HepG2 (cell line): Measurements from ENCODE around the gene NRL. TPM values are rescaled to one million over a fixed set of nuclear protein-coding genes. Genes with fewer than 3 reads are reported as not detected.

Experiments used
- ATAC-seq: fragments of 200-7000 bp; cut with Tn5 transposase; 3 replicates; pipeline ENCODE4 v1.9.1; 2020; ENCODE audit warnings: mild to moderate bottlenecking, moderate library complexity
- BruUV-seq: library from RNA; stranded (reverse); fragments of 400-500 nt; replicated peaks from 2 replicates; lab custom pipeline; 2021; lab: Mats Ljungman, UMichigan
- CTCF ChIA-PET: fragments of 300-600 bp; formaldehyde crosslinking; extraction: SDS; loops from one replicate; lab custom pipeline; 2021; ENCODE audit warnings: low total read pairs, inconsistent platforms, low intra/inter-chr PET ratio; lab: Yijun Ruan, JAX
- POLR2A ChIA-PET: fragments of 350-600 bp; sonication (Branson Sonifier 250); formaldehyde crosslinking; loops from one replicate; lab custom pipeline; 2020; ENCODE audit warnings: antibody characterized with exemption, inconsistent platforms; lab: Yijun Ruan, JAX
- DNase-seq: peaks from one replicate; pipeline ENCODE4 v3.0.0-alpha.2; 2015; ENCODE audit warnings: low spot score
- FAIRE-seq: peaks from 3 replicates; lab custom pipeline; 2011; peaks lifted over from hg19 to GRCh38; lab: Jason Lieb, UNC
- H2AFZ ChIP-seq: one replicate; pipeline ENCODE4 v1.6.1; 2011; ENCODE audit warnings: low read length, inconsistent platforms
- H3K27ac ChIP-seq: fragments of 300-600 bp; 3 replicates; pipeline ENCODE4 v1.8.0; 2011; ENCODE audit warnings: mixed run types, mild to moderate bottlenecking, mixed read lengths, low read length, inconsistent platforms; ENCODE audit not compliant: insufficient read depth; ENCODE audit errors: extremely low read length
- H3K27me3 ChIP-seq, 2 experiments: fragments of 200-600 bp in 1 of 2; 2 replicates in 1 of 2; 3 replicates in 1 of 2; pipeline versions ENCODE4 v1.6.0 to v1.8.0; 2011; ENCODE audit warnings: low read length in 2 of 2, mild to moderate bottlenecking in 2 of 2, moderate library complexity in 2 of 2, inconsistent platforms in 1 of 2; ENCODE audit not compliant: insufficient read depth in 2 of 2, control insufficient read depth in 1 of 2
- H3K36me3 ChIP-seq, 2 experiments: fragments of 200-600 bp in 1 of 2; replicated peaks in 1 of 2; 2 replicates in 1 of 2; 3 replicates in 1 of 2; pipeline versions ENCODE4 v1.5.1 to v1.8.0; 2011; ENCODE audit warnings: low read length in 2 of 2, inconsistent platforms in 1 of 2; ENCODE audit not compliant: insufficient read depth in 2 of 2, control insufficient read depth in 1 of 2
- H3K4me1 ChIP-seq: 2 replicates; pipeline ENCODE4 v1.5.1; 2012; ENCODE audit warnings: low read length, inconsistent platforms; ENCODE audit not compliant: insufficient read depth
- H3K4me2 ChIP-seq: 2 replicates; pipeline ENCODE4 v1.6.0; 2011; ENCODE audit warnings: low read depth, low read length, inconsistent platforms
- H3K4me3 ChIP-seq, 3 experiments: fragments of 200-600 bp in 1 of 3; sonication (generic), shearing (Covaris generic) in 1 of 3; replicated peaks in 1 of 3; 2 replicates each; pipeline ENCODE4 v1.5.1; 2011 to 2016; ENCODE audit warnings: low read length in 3 of 3, inconsistent platforms in 2 of 3, low read depth in 2 of 3, mild to moderate bottlenecking in 2 of 3, control low read depth in 1 of 3, mixed read lengths in 1 of 3; ENCODE audit not compliant: insufficient read depth in 1 of 3
- H3K79me2 ChIP-seq: one replicate; pipeline ENCODE4 v1.6.1; 2011; ENCODE audit warnings: low read length, inconsistent platforms; ENCODE audit not compliant: insufficient read depth
- H3K9ac ChIP-seq: 2 replicates; pipeline ENCODE4 v1.6.0; 2011; ENCODE audit warnings: mild to moderate bottlenecking, low read depth, low read length, inconsistent platforms; ENCODE audit not compliant: insufficient read depth
- H3K9me3 ChIP-seq: 2 replicates; pipeline ENCODE4 v1.5.1; 2012; ENCODE audit warnings: mild to moderate bottlenecking, low read length
- H4K20me1 ChIP-seq: 2 replicates; pipeline ENCODE4 v1.6.0; 2011; ENCODE audit warnings: inconsistent platforms, mild to moderate bottlenecking, low read length, moderate library complexity; ENCODE audit not compliant: insufficient read depth
- HOXA9 ChIP-seq: sonication (generic); formaldehyde crosslinking; IDR thresholded peaks from 2 replicates; pipeline ENCODE4 v1.8.1; 2022; ENCODE audit warnings: missing genetic modification reagents, mild to moderate bottlenecking, moderate library complexity, borderline replicate concordance
- MAFG ChIP-seq: sonication (generic); formaldehyde crosslinking; IDR thresholded peaks from 2 replicates; pipeline ENCODE4 v1.5.1; 2020; ENCODE audit warnings: mild to moderate bottlenecking, missing genetic modification reagents
- PCBP1 ChIP-seq: fragments of 200-400 bp; formaldehyde crosslinking; IDR thresholded peaks from 2 replicates; pipeline ENCODE4 v1.6.1; 2017; ENCODE audit warnings: mild to moderate bottlenecking, low read depth, low read length, borderline replicate concordance
- TAF1 ChIP-seq: sonication (generic); formaldehyde crosslinking; IDR thresholded peaks from 2 replicates; pipeline ENCODE4 v1.4.0; 2020; ENCODE audit warnings: missing genetic modification reagents
- ZNF230 ChIP-seq: sonication (generic); formaldehyde crosslinking; IDR thresholded peaks from 2 replicates; pipeline ENCODE4 v1.4.0; 2020; ENCODE audit warnings: mild to moderate bottlenecking, missing genetic modification reagents
- ZNF235 ChIP-seq: sonication (generic); formaldehyde crosslinking; IDR thresholded peaks from 2 replicates; pipeline ENCODE4 v1.8.1; 2023; ENCODE audit warnings: mild to moderate bottlenecking, missing genetic modification reagents, borderline replicate concordance
- ZNF317 ChIP-seq: sonication (generic); formaldehyde crosslinking; IDR thresholded peaks from 2 replicates; pipeline ENCODE4 v1.5.0; 2020; ENCODE audit warnings: mild to moderate bottlenecking, missing genetic modification reagents
- ZNF333 ChIP-seq: sonication (generic); formaldehyde crosslinking; IDR thresholded peaks from 2 replicates; pipeline ENCODE4 v1.4.0; 2020; ENCODE audit warnings: mild to moderate bottlenecking, missing genetic modification reagents, borderline replicate concordance
- ZNF678 ChIP-seq: sonication (generic); formaldehyde crosslinking; IDR thresholded peaks from 2 replicates; pipeline ENCODE4 v1.4.0; 2020; ENCODE audit warnings: mild to moderate bottlenecking, missing genetic modification reagents
- ZNF776 ChIP-seq: sonication (generic); formaldehyde crosslinking; IDR thresholded peaks from 2 replicates; pipeline ENCODE4 v1.4.0; 2020; ENCODE audit warnings: mild to moderate bottlenecking, missing genetic modification reagents
- ZNF782 ChIP-seq: sonication (generic); formaldehyde crosslinking; IDR thresholded peaks from 2 replicates; pipeline ENCODE4 v1.4.0; 2020; ENCODE audit warnings: missing genetic modification reagents, mild to moderate bottlenecking, borderline replicate concordance
- ZNF850 ChIP-seq: sonication (generic); formaldehyde crosslinking; conservative IDR thresholded peaks from 2 replicates; pipeline ENCODE4 v1.9.0; 2021; ENCODE audit warnings: mild to moderate bottlenecking, missing genetic modification reagents
- whole genome bisulfite sequencing: methylation state at CpG from one replicate; pipeline ENCODE4 v1.1.6; 2017; ENCODE audit warnings: low lambda C conversion rate; 5-methylcytosine and 5-hydroxymethylcytosine counted together
- in situ Hi-C: cut with HindIII; loops from 2 replicates; pipeline ENCODE4 v1.10.0; 2017; ENCODE audit warnings: low pct_unique_long_range_greater_than_20kb; ENCODE audit not compliant: extremely low pct_ligation_motif_present
- intact Hi-C: fragments of 100-400 bp; cut with micrococcal nuclease; formaldehyde crosslinking; loops from one replicate; pipeline ENCODE4 v1.10.0; 2022; ENCODE audit not compliant: unreplicated experiment
- polyA plus RNA-seq, 8 experiments: library from polyadenylated mRNA; depleted of rRNA in 3 of 8; stranded (reverse) in 7 of 8; unstranded in 1 of 8; fragments of >200 nt; fragmentation: Illumina TruSeq in 4 of 8; extraction: Trizol in 4 of 8; gene quantifications; 2 replicates each; pipeline versions ENCODE4 v1.2.1 to v1.2.3, GENCODE V29; 2011 to 2016; ENCODE audit warnings: low read depth in 4 of 8, missing spikeins in 1 of 8, mixed read lengths in 1 of 8; ENCODE audit not compliant: insufficient read depth in 1 of 8
- total RNA-seq, 5 experiments: library from RNA; depleted of rRNA; stranded (reverse); fragments of >200 nt; fragmentation: Illumina TruSeq; extraction: Trizol; gene quantifications; 2 replicates each; pipeline ENCODE4 v1.2.3, GENCODE V29; 2016; ENCODE audit warnings: low read depth in 1 of 5
- TF ChIP-seq, protein P1 (sequence below): sonication (generic); formaldehyde crosslinking; IDR thresholded peaks from 2 replicates; pipeline ENCODE4 v1.5.0; 2020; ENCODE audit warnings: mild to moderate bottlenecking, missing genetic modification reagents, borderline replicate concordance
- TF ChIP-seq, protein P2 (sequence below): sonication (generic); formaldehyde crosslinking; IDR thresholded peaks from 2 replicates; pipeline ENCODE4 v1.5.1; 2020; ENCODE audit warnings: mild to moderate bottlenecking, missing genetic modification reagents, borderline replicate concordance
- TF ChIP-seq, protein P3 (sequence below): sonication (generic); formaldehyde crosslinking; conservative IDR thresholded peaks from 2 replicates; pipeline ENCODE4 v1.8.0; 2022; ENCODE audit warnings: low read depth, missing genetic modification reagents

Gene NRL
- total and polyA plus RNA-seq, 2 of the 13 experiments (the other 11 are each of a cell fraction or from before 2014, with no cell fraction given): 2.5 to 4.7 TPM

GRCh38 chr14:24055971-24056799 lies 58.6 kb downstream of the NRL start:
- DNase-seq (no peak), ATAC-seq (no peak), FAIRE-seq (no peak)
- intact Hi-C loops: no loop called here
- H3K4me3 ChIP-seq: no peak overlapping the region
- H3K79me2 ChIP-seq: no peaks in the 10 kb centered on the region
- CTCF ChIA-PET: interaction anchor here (4.4 to 5.4 kb wide), 2 partner anchors 34 to 52 kb away, joined by 86 to 109 read pairs; no protein-coding TSS in a partner anchor
- H3K4me2 ChIP-seq: no peak overlapping the region
- H3K36me3 ChIP-seq: no peaks in the 10 kb centered on the region
- 14% methylated on average over 10 of the region's 10 CpGs for WGBS
- in situ Hi-C loops: loop anchor here (5.0 kb wide), 2 partner anchors 36 to 106 kb away; partner anchors contain the start of genes IRF9 and PCK2
- BruUV-seq: no TSS peak
- no peak overlapping the region for H2AFZ ChIP-seq
- no peaks in the 10 kb centered on the region for H4K20me1 ChIP-seq
- no peak overlapping the region for H3K9ac ChIP-seq
- H3K27me3 ChIP-seq: peaks cover 20 to 67% of the 10 kb centered on the region in 2 experiments
- peaks cover 48% of the 10 kb centered on the region for H3K4me1 ChIP-seq
- POLR2A ChIA-PET: interaction anchor here (1.0 to 9.6 kb wide), 7 partner anchors 19 to 187 kb away, joined by 3 to 226 read pairs (median 7); partner anchors contain the start of genes DCAF11, EMC9, NRL and PCK2
- no peaks in the 10 kb centered on the region for H3K9me3 ChIP-seq
- H3K27ac ChIP-seq: no peak overlapping the region
- TF ChIP-seq, protein P1, sequence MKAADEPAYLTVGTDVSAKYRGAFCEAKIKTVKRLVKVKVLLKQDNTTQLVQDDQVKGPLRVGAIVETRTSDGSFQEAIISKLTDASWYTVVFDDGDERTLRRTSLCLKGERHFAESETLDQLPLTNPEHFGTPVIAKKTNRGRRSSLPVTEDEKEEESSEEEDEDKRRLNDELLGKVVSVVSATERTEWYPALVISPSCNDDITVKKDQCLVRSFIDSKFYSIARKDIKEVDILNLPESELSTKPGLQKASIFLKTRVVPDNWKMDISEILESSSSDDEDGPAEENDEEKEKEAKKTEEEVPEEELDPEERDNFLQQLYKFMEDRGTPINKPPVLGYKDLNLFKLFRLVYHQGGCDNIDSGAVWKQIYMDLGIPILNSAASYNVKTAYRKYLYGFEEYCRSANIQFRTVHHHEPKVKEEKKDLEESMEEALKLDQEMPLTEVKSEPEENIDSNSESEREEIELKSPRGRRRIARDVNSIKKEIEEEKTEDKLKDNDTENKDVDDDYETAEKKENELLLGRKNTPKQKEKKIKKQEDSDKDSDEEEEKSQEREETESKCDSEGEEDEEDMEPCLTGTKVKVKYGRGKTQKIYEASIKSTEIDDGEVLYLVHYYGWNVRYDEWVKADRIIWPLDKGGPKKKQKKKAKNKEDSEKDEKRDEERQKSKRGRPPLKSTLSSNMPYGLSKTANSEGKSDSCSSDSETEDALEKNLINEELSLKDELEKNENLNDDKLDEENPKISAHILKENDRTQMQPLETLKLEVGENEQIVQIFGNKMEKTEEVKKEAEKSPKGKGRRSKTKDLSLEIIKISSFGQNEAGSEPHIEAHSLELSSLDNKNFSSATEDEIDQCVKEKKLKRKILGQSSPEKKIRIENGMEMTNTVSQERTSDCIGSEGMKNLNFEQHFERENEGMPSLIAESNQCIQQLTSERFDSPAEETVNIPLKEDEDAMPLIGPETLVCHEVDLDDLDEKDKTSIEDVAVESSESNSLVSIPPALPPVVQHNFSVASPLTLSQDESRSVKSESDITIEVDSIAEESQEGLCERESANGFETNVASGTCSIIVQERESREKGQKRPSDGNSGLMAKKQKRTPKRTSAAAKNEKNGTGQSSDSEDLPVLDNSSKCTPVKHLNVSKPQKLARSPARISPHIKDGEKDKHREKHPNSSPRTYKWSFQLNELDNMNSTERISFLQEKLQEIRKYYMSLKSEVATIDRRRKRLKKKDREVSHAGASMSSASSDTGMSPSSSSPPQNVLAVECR (CRISPR knock-in tag): no peak
- 0 out of 2 replicates have a peak, but pooled peaks have one; percentile 38 for TF ChIP-seq ZNF776
- TF ChIP-seq ZNF230 (CRISPR knock-in tag): 0 out of 2 replicates have a peak, but pooled peaks have one; percentile 25
- 0 out of 2 replicates have a peak, but pooled peaks have one; percentile 25 for TF ChIP-seq MAFG (CRISPR knock-in tag)
- TF ChIP-seq, protein P2, sequence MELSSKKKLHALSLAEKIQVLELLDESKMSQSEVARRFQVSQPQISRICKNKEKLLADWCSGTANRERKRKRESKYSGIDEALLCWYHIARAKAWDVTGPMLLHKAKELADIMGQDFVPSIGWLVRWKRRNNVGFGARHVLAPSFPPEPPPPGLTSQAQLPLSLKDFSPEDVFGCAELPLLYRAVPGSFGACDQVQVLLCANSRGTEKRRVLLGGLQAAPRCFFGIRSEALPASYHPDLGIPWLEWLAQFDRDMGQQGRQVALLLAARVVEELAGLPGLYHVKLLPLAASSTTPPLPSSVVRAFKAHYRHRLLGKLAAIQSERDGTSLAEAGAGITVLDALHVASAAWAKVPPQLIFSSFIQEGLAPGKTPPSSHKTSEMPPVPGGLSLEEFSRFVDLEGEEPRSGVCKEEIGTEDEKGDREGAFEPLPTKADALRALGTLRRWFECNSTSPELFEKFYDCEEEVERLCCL (CRISPR knock-in tag): no peak
- TF ChIP-seq ZNF782: 0 out of 2 replicates have a peak, but pooled peaks have one; percentile 36
- TF ChIP-seq ZNF678 (CRISPR knock-in tag): 0 out of 2 replicates have a peak, but pooled peaks have one; percentile 20
- TF ChIP-seq, protein P3, sequence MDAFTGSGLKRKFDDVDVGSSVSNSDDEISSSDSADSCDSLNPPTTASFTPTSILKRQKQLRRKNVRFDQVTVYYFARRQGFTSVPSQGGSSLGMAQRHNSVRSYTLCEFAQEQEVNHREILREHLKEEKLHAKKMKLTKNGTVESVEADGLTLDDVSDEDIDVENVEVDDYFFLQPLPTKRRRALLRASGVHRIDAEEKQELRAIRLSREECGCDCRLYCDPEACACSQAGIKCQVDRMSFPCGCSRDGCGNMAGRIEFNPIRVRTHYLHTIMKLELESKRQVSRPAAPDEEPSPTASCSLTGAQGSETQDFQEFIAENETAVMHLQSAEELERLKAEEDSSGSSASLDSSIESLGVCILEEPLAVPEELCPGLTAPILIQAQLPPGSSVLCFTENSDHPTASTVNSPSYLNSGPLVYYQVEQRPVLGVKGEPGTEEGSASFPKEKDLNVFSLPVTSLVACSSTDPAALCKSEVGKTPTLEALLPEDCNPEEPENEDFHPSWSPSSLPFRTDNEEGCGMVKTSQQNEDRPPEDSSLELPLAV (CRISPR knock-in tag): no peak
- TF ChIP-seq TAF1 (CRISPR knock-in tag): 0 out of 2 replicates have a peak, but pooled peaks have one; percentile 9
- TF ChIP-seq HOXA9 (CRISPR knock-in tag): peak; percentile 24; the same call in 1 of the 2 replicates
- TF ChIP-seq ZNF850: no peak
- TF ChIP-seq ZNF333 (CRISPR knock-in tag): peak; percentile 80; the same call in 1 of the 2 replicates
- no peak for TF ChIP-seq ZNF317 (CRISPR knock-in tag)
- 0 out of 2 replicates have a peak, but pooled peaks have one; percentile 27 for TF ChIP-seq PCBP1
- 0 out of 2 replicates have a peak, but pooled peaks have one; percentile 33 for TF ChIP-seq ZNF235
